CD4-positive, alpha-beta memory T cell (primary cell): Measurements from ENCODE around the gene GATM. TPM values are rescaled to one million over a fixed set of nuclear protein-coding genes. Genes with fewer than 3 reads are reported as not detected.

Source experiments
- CTCF ChIA-PET: fragments of 350-600 bp; sonication (Branson Sonifier 250); formaldehyde crosslinking; loops from one replicate; lab custom pipeline; 2021; ENCODE audit warnings: inconsistent platforms; ENCODE audit not compliant: partially characterized antibody; lab: Charles Lee
- POLR2A ChIA-PET: fragments of 350-600 bp; sonication (Branson Sonifier 250); formaldehyde crosslinking; loops from one replicate; lab custom pipeline; 2021; ENCODE audit not compliant: partially characterized antibody; lab: Charles Lee
- DNase-seq, 5 donors: peaks; one replicate each; pipeline versions ENCODE4 v3.0.0 to v3.0.0-alpha.2; 2020 to 2022; ENCODE audit warnings: mixed read lengths in 1 of 5
- H3K27ac ChIP-seq: one replicate; pipeline ENCODE4 v1.7.0; 2013; ENCODE audit warnings: low read depth, low read length
- H3K27me3 ChIP-seq: 2 replicates; pipeline ENCODE4 v1.7.0; 2013; ENCODE audit warnings: mild to moderate bottlenecking, low read length, moderate library complexity; ENCODE audit not compliant: insufficient read depth
- H3K36me3 ChIP-seq: 2 replicates; pipeline ENCODE4 v1.7.0; 2013; ENCODE audit warnings: mild to moderate bottlenecking, low read length, moderate library complexity; ENCODE audit not compliant: insufficient read depth
- H3K4me1 ChIP-seq: 2 replicates; pipeline ENCODE4 v1.7.0; 2013; ENCODE audit warnings: mild to moderate bottlenecking, low read length, moderate library complexity; ENCODE audit not compliant: insufficient read depth
- H3K4me3 ChIP-seq, 2 donors: one replicate each; pipeline ENCODE4 v1.7.0; 2013; ENCODE audit warnings: low read length in 2 of 2, mild to moderate bottlenecking in 1 of 2
- H3K9me3 ChIP-seq, 2 donors: one replicate each; pipeline ENCODE4 v1.7.0; 2013; ENCODE audit warnings: low read length in 2 of 2, control low read depth in 1 of 2; ENCODE audit not compliant: control insufficient read depth in 1 of 2
- H3K27ac Mint-ChIP-seq, 7 donors: one replicate each; pipeline ENCODE4 v1.8.0; 2020 to 2021; ENCODE audit warnings: mixed read lengths in 7 of 7, mild to moderate bottlenecking in 6 of 7, inconsistent platforms in 3 of 7, moderate library complexity in 3 of 7
- H3K27me3 Mint-ChIP-seq, 2 donors: one replicate each; pipeline ENCODE4 v1.8.0; 2020 to 2021; ENCODE audit warnings: mixed read lengths in 2 of 2
- H3K36me3 Mint-ChIP-seq, 2 donors: one replicate each; pipeline ENCODE4 v1.8.0; 2020 to 2021; ENCODE audit warnings: mixed read lengths in 2 of 2, inconsistent platforms in 1 of 2, mild to moderate bottlenecking in 1 of 2
- H3K4me1 Mint-ChIP-seq, 4 donors: one replicate each; pipeline ENCODE4 v1.8.0; 2020 to 2021; ENCODE audit warnings: mixed read lengths in 4 of 4, mild to moderate bottlenecking in 1 of 4
- H3K4me3 Mint-ChIP-seq, 8 donors: one replicate each; pipeline ENCODE4 v1.8.0; 2020 to 2021; ENCODE audit warnings: mixed read lengths in 8 of 8, mild to moderate bottlenecking in 7 of 8, moderate library complexity in 6 of 8, inconsistent platforms in 3 of 8
- H3K9me3 Mint-ChIP-seq, 8 donors: one replicate each; pipeline ENCODE4 v1.8.0; 2020 to 2021; ENCODE audit warnings: mixed read lengths in 8 of 8, mild to moderate bottlenecking in 5 of 8, inconsistent platforms in 3 of 8, moderate library complexity in 1 of 8
- intact Hi-C: fragments of 100-400 bp; cut with micrococcal nuclease; formaldehyde crosslinking; loops from one replicate; pipeline ENCODE4 v1.15.1; 2023
- polyA plus RNA-seq, 2 donors: library from polyadenylated mRNA; unstranded; fragments of 300-500 nt; fragmentation: Illumina TruSeq; gene quantifications; one replicate each; pipeline ENCODE4 v1.2.3, GENCODE V29; 2021
- total RNA-seq, 2 experiments: library from RNA; stranded (reverse); gene quantifications; one replicate each; pipeline ENCODE4 v1.2.3, GENCODE V29; 2021

Gene GATM
- total and polyA plus RNA-seq, 4 experiments from 2014 or later = 0.26 to 1.6 (median 1.1) TPM; not detected in 1

- Histone ChIP-seq H3K9me3 (no peaks in the 10 kb centered on the region), H3K27ac (no peak overlapping the region), H3K4me3 (no peak overlapping the region), H3K4me1 (no peaks in the 10 kb centered on the region), H3K27me3 (peaks cover 4% of the 10 kb centered on the region), H3K36me3 (no peaks in the 10 kb centered on the region)
- Mint-ChIP-seq H3K4me3 (no peak overlapping the region), H3K4me1 (no peaks in the 10 kb centered on the region), H3K27me3 (peaks cover 9 to 17% of the 10 kb centered on the region in 2 donors), H3K36me3 (no peaks in the 10 kb centered on the region), H3K9me3 (no peaks in the 10 kb centered on the region), H3K27ac (no peak overlapping the region)
- ChIA-PET POLR2A (interaction anchor here (1.2 kb wide), 1 partner anchor 10 kb away, joined by 3 read pairs; a partner anchor contains a TSS), CTCF (interaction anchor here (1.5 to 4.9 kb wide), 3 partner anchors 10 to 188 kb away, joined by 3 to 19 read pairs (median 3); a partner anchor contains a TSS)
- DNase-seq = no peak
- intact Hi-C loops = no loop called here
Observed at GRCh38 chr15:45391746-45392583, 13.6 kb upstream of the GATM start.

DNA sequence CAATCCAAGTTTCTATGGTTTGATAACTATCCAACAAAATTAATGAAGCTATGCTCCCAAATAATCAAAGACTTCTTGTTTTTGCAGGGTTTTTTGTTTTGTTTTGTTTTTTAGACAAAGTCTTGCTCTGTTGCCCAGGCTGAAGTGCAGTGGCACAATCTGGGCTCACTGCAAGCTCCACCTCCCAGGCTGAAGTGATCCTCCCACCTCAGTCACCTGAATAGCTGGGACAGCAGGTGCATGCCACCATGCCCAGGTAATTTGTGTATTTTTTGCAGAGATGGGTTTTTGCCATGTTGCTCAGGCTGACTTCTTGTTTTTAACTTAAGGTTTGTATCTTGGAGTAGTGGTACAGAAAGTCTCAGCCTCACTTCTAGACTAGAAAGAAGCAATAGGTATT is 11.0 kb upstream of the GATM start:
- ChIA-PET CTCF (interaction anchor here (1.0 to 4.9 kb wide), 2 partner anchors 10 to 12 kb away, joined by 4 to 19 read pairs; a partner anchor contains a TSS), POLR2A (no interaction called here)
- H3K4me3 ChIP-seq = no peak overlapping the region
- no peak overlapping the region for H3K27ac Mint-ChIP-seq
- no peaks in the 10 kb centered on the region for H3K36me3 ChIP-seq
- no peaks in the 10 kb centered on the region for H3K9me3 ChIP-seq
- peaks cover 4% of the 10 kb centered on the region for H3K27me3 ChIP-seq
- no peaks in the 10 kb centered on the region for H3K9me3 Mint-ChIP-seq
- DNase-seq = no peak
- H3K4me3 Mint-ChIP-seq = no peak overlapping the region
- intact Hi-C loops = no loop called here
- H3K4me1 Mint-ChIP-seq = no peaks in the 10 kb centered on the region
- no peaks in the 10 kb centered on the region for H3K36me3 Mint-ChIP-seq
- H3K27ac ChIP-seq = no peak overlapping the region
- no peaks in the 10 kb centered on the region for H3K4me1 ChIP-seq
- peaks cover 15 to 18% of the 10 kb centered on the region in 2 donors for H3K27me3 Mint-ChIP-seq

GRCh38 chr15:45387380-45388007 is 9.2 kb upstream of the GATM start:
- H3K4me1 Mint-ChIP-seq = no peaks in the 10 kb centered on the region
- no peaks in the 10 kb centered on the region for H3K9me3 Mint-ChIP-seq
- Histone ChIP-seq H3K36me3 (no peaks in the 10 kb centered on the region), H3K4me3 (no peak overlapping the region), H3K4me1 (no peaks in the 10 kb centered on the region), H3K9me3 (no peaks in the 10 kb centered on the region), H3K27ac (no peak overlapping the region), H3K27me3 (peaks cover 4% of the 10 kb centered on the region)
- H3K36me3 Mint-ChIP-seq = no peaks in the 10 kb centered on the region
- peaks cover 12 to 13% of the 10 kb centered on the region in 2 donors for H3K27me3 Mint-ChIP-seq
- no peak overlapping the region for H3K4me3 Mint-ChIP-seq
- intact Hi-C loops = no loop called here
- DNase-seq = no peak
- POLR2A ChIA-PET = no interaction called here
- CTCF ChIA-PET = no interaction called here
- no peak overlapping the region for H3K27ac Mint-ChIP-seq

DNA sequence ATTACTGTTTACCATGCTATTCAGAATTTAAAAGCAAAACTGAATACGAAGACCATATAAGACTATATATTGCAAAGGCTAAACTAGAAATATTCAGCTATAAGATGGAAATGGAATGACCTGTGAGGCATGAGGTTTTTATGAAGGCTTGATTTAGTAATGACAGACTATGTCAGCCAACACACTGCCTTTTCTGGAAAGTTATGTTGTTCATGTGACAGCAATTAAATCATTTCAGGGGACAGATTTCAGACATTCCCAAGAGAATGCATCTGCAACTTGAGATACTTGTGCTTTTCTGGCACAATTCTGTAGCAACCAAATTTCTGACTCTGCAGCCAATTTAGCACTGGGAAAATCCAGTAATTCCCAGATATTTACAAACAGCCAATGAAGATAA is 8.6 kb upstream of the GATM start:
- Histone ChIP-seq H3K27ac (no peak overlapping the region), H3K36me3 (no peaks in the 10 kb centered on the region), H3K4me3 (no peak overlapping the region), H3K4me1 (no peaks in the 10 kb centered on the region), H3K27me3 (peaks cover 3% of the 10 kb centered on the region), H3K9me3 (no peaks in the 10 kb centered on the region)
- peaks cover 11 to 13% of the 10 kb centered on the region in 2 donors for H3K27me3 Mint-ChIP-seq
- CTCF ChIA-PET = no interaction called here
- DNase-seq = no peak
- H3K27ac Mint-ChIP-seq = no peak overlapping the region
- POLR2A ChIA-PET = no interaction called here
- intact Hi-C loops = no loop called here
- H3K4me3 Mint-ChIP-seq = no peak overlapping the region
- H3K36me3 Mint-ChIP-seq = no peaks in the 10 kb centered on the region
- H3K4me1 Mint-ChIP-seq = no peaks in the 10 kb centered on the region
- H3K9me3 Mint-ChIP-seq = no peaks in the 10 kb centered on the region

DNA sequence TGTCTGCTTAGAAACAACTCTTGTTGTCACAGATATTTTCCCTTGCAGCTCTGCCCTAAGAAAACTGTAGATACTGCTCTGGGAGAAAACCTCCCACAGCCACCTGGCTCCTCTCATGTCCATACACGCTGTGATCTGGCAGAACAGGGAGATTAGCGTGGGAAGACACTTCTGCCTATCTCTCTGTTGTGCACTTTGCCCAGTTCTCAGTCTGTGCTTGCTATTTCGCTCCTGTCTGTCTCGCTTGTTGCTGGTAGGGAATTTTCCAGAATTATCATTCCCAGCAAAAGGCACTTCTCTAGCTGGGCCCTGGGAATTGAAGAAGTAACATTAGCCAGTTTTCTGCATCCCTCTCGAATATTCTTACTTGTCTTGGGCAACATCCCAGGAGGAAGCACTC is 8.1 kb upstream of the GATM start:
- Histone ChIP-seq H3K27ac (no peak overlapping the region), H3K27me3 (no peaks in the 10 kb centered on the region), H3K9me3 (no peaks in the 10 kb centered on the region), H3K4me3 (no peak overlapping the region), H3K36me3 (no peaks in the 10 kb centered on the region), H3K4me1 (no peaks in the 10 kb centered on the region)
- no peaks in the 10 kb centered on the region for H3K36me3 Mint-ChIP-seq
- no peak for DNase-seq
- H3K4me3 Mint-ChIP-seq = no peak overlapping the region
- no peaks in the 10 kb centered on the region for H3K4me1 Mint-ChIP-seq
- H3K27ac Mint-ChIP-seq = no peak overlapping the region
- H3K27me3 Mint-ChIP-seq = peaks cover 10 to 13% of the 10 kb centered on the region in 2 donors
- intact Hi-C loops = no loop called here
- CTCF ChIA-PET = no interaction called here
- H3K9me3 Mint-ChIP-seq = no peaks in the 10 kb centered on the region
- POLR2A ChIA-PET = no interaction called here

DNA sequence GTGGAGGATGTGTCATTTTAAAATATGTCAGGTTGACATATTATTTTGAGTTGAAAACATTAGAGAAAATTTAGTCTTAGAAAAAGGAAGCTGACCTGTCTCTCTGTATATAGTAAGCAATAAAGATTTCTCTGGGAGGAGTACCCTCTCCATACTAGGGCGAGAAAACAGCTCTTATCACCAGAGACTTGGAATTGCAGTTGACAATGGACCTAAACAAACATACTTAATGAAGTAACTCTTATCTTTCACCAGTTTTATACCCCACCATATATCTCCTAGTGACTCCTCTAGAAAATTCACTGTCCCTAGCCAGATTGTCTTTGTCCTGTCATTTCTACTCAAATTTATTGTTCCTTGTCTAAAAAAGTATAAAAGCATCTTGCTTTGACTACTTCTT is 7.2 kb upstream of the GATM start:
- Mint-ChIP-seq H3K36me3 (no peaks in the 10 kb centered on the region), H3K27me3 (peaks cover 11 to 14% of the 10 kb centered on the region in 2 donors), H3K27ac (no peak overlapping the region), H3K4me1 (no peaks in the 10 kb centered on the region), H3K4me3 (no peak overlapping the region), H3K9me3 (no peaks in the 10 kb centered on the region)
- H3K27ac ChIP-seq = no peak overlapping the region
- H3K36me3 ChIP-seq = no peaks in the 10 kb centered on the region
- no peak overlapping the region for H3K4me3 ChIP-seq
- intact Hi-C loops = no loop called here
- no peak for DNase-seq
- POLR2A ChIA-PET = no interaction called here
- CTCF ChIA-PET = no interaction called here
- no peaks in the 10 kb centered on the region for H3K9me3 ChIP-seq
- H3K27me3 ChIP-seq = no peaks in the 10 kb centered on the region
- no peaks in the 10 kb centered on the region for H3K4me1 ChIP-seq

DNA sequence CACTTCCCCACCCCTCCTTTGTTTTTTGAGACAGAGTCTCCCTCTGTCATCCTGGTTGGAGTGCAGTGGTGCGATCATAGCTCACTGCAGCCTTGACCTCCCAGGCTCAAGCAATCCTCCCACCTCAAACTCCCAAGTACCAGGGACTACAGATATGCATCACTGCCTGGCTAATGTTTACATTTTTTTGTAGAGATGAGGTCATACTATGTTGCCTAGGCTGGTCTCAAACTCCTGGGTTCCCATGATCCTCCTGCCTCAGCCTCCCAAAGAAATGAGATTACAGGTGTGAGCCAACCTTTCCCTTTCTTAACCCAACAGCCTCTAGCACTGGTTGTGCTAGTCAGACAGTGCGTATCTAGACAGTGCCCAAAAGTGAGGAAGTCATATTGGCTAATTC is 6.4 kb upstream of the GATM start:
- no peaks in the 10 kb centered on the region for H3K27me3 ChIP-seq
- H3K27ac ChIP-seq = no peak overlapping the region
- H3K4me1 ChIP-seq = no peaks in the 10 kb centered on the region
- ChIA-PET POLR2A (no interaction called here), CTCF (interaction anchor here (2.8 kb wide), 1 partner anchor 12 kb away, joined by 8 read pairs; no protein-coding TSS in a partner anchor)
- H3K36me3 ChIP-seq = no peaks in the 10 kb centered on the region
- H3K9me3 Mint-ChIP-seq = no peaks in the 10 kb centered on the region
- no peak overlapping the region for H3K4me3 Mint-ChIP-seq
- no peak overlapping the region for H3K4me3 ChIP-seq
- no peak for DNase-seq
- no peaks in the 10 kb centered on the region for H3K9me3 ChIP-seq
- no peak overlapping the region for H3K27ac Mint-ChIP-seq
- H3K4me1 Mint-ChIP-seq = no peaks in the 10 kb centered on the region
- no peaks in the 10 kb centered on the region for H3K36me3 Mint-ChIP-seq
- peaks cover 14 to 17% of the 10 kb centered on the region in 2 donors for H3K27me3 Mint-ChIP-seq
- intact Hi-C loops = no loop called here
